Loucy (cell line): ENCODE measurements around the gene NOS3.

ENCODE experiments used
- CTCF ChIP-seq: fragments of 200-600 bp; sonication (generic); conservative IDR thresholded peaks from 2 replicates; pipeline ENCODE4 v1.5.1; 2014; ENCODE audit warnings: mild to moderate bottlenecking, antibody characterized with exemption, low read length
- EZH2phosphoT487 ChIP-seq: fragments of 200-600 bp; IDR thresholded peaks from 2 replicates; pipeline ENCODE4 v1.6.1; 2018; ENCODE audit warnings: antibody characterized with exemption, mild to moderate bottlenecking, moderate library complexity, borderline replicate concordance

GRCh38 chr7:150961510-150962289, 29.1 kb upstream of the NOS3 start:
- TF ChIP-seq CTCF (no peak), EZH2phosphoT487 (no peak)
